A549 (cell line): ENCODE data around the gene MLLT10. TPM values are rescaled to one million over a fixed set of nuclear protein-coding genes. Genes with fewer than 3 reads are reported as not detected.
A peak's percentile ranks its signal among the peaks of the same experiment; 100 is the strongest.

Experiments used
- ATAC-seq, 2 experiments: fragments of 200-7000 bp in 1 of 2; fragments of >200 bp in 1 of 2; cut with Nextera tagmentation in 1 of 2; cut with Tn5 transposase in 1 of 2; 3 replicates each; pipeline versions ENCODE4 v1.8.0 to v1.9.1; 2018 to 2020; ENCODE audit warnings: mild to moderate bottlenecking in 1 of 2, moderate library complexity in 1 of 2
- CTCF ChIA-PET: fragments of 300-600 bp; sonication (Branson Sonifier 250); formaldehyde crosslinking; extraction: SDS; loops from one replicate; lab custom pipeline; 2021; ENCODE audit warnings: antibody characterized with exemption, inconsistent platforms; lab: Yijun Ruan, JAX
- POLR2A ChIA-PET: fragments of 350-600 bp; formaldehyde crosslinking; extraction: SDS; loops from one replicate; lab custom pipeline; 2021; ENCODE audit warnings: antibody characterized with exemption, inconsistent platforms; lab: Yijun Ruan, JAX
- DNase-seq, 2 experiments: peaks; one replicate each; pipeline versions ENCODE4 v3.0.0 to v3.0.0-alpha.2; 2011 to 2016; ENCODE audit warnings: low read depth in 1 of 2, low spot score in 1 of 2
- FAIRE-seq: peaks from 2 replicates; lab custom pipeline; 2011; peaks lifted over from hg19 to GRCh38; lab: Jason Lieb, UNC
- H3K27ac ChIP-seq, 2 experiments: fragments of >200 bp; sonication (Bioruptor Twin); formaldehyde crosslinking; 3 replicates each; pipeline ENCODE4 v1.5.1; 2016 to 2017
- H3K4me1 ChIP-seq: fragments of >200 bp; sonication (Bioruptor Twin); formaldehyde crosslinking; 3 replicates; pipeline ENCODE4 v1.6.1; 2016
- H3K4me2 ChIP-seq: fragments of >200 bp; sonication (Bioruptor Twin); formaldehyde crosslinking; 3 replicates; pipeline ENCODE4 v1.6.1; 2016
- H3K4me3 ChIP-seq: fragments of >200 bp; sonication (Bioruptor Twin); formaldehyde crosslinking; 3 replicates; pipeline ENCODE4 v1.5.1; 2016
- H3K9me3 ChIP-seq: fragments of >200 bp; sonication (Bioruptor Twin); formaldehyde crosslinking; 3 replicates; pipeline ENCODE4 v1.6.1; 2016
- EHF ChIP-seq: fragments of 250-450 bp; sonication (Bioruptor Pico); IDR thresholded peaks from 2 replicates; pipeline ENCODE4 v1.5.0; 2020; ENCODE audit warnings: mild to moderate bottlenecking
- EHMT2 ChIP-seq: fragments of 200-600 bp; sonication (generic); IDR thresholded peaks from 2 replicates; pipeline ENCODE4 v1.6.1; 2016; ENCODE audit warnings: antibody characterized with exemption, low read depth, mild to moderate bottlenecking, moderate library complexity
- EP300 ChIP-seq, 2 experiments: fragments of >200 bp; sonication (Bioruptor Twin); formaldehyde crosslinking; IDR thresholded peaks; 2 replicates in 1 of 2; 3 replicates in 1 of 2; pipeline ENCODE4 v1.6.1; 2016 to 2017
- FOSB ChIP-seq: fragments of 250-450 bp; sonication (Bioruptor Pico); IDR thresholded peaks from 2 replicates; pipeline ENCODE4 v1.5.0; 2020; ENCODE audit warnings: mild to moderate bottlenecking, moderate library complexity
- GATA3 ChIP-seq: IDR thresholded peaks from 2 replicates; pipeline ENCODE4 v1.6.1; 2012; ENCODE audit warnings: borderline replicate concordance
- HEYL ChIP-seq: fragments of 250-450 bp; sonication (Bioruptor Pico); IDR thresholded peaks from 2 replicates; pipeline ENCODE4 v1.8.0; 2021; ENCODE audit warnings: mild to moderate bottlenecking, moderate library complexity
- HOXB13 ChIP-seq: fragments of 250-450 bp; sonication (Bioruptor Pico); IDR thresholded peaks from 2 replicates; pipeline ENCODE4 v1.5.0; 2020; ENCODE audit warnings: low read depth, mild to moderate bottlenecking, moderate library complexity
- HOXB5 ChIP-seq: fragments of 250-450 bp; sonication (Bioruptor Pico); IDR thresholded peaks from 2 replicates; pipeline ENCODE4 v1.5.0; 2020; ENCODE audit warnings: mild to moderate bottlenecking, moderate library complexity
- KDM1A ChIP-seq: fragments of 200-600 bp; sonication (generic); IDR thresholded peaks from 2 replicates; pipeline ENCODE4 v1.6.1; 2016; ENCODE audit warnings: low read depth, mild to moderate bottlenecking
- KDM5A ChIP-seq: fragments of 200-600 bp; sonication (generic); IDR thresholded peaks from 2 replicates; pipeline ENCODE4 v1.6.1; 2016; ENCODE audit warnings: antibody characterized with exemption, mild to moderate bottlenecking
- MAFK ChIP-seq: fragments of 450-650 bp; IDR thresholded peaks from 2 replicates; pipeline ENCODE4 v1.6.1; 2014; ENCODE audit not compliant: partially characterized antibody
- NR3C1 ChIP-seq: fragments of >200 bp; sonication (Bioruptor Twin); formaldehyde crosslinking; IDR thresholded peaks from 3 replicates; pipeline ENCODE4 v1.6.1; 2017
- PHF8 ChIP-seq: fragments of 200-600 bp; sonication (generic); IDR thresholded peaks from 2 replicates; pipeline ENCODE4 v1.6.1; 2016; ENCODE audit warnings: low read depth, mild to moderate bottlenecking, antibody characterized with exemption, moderate library complexity, borderline replicate concordance
- RCOR1 ChIP-seq: fragments of 150-350 bp; IDR thresholded peaks from 2 replicates; pipeline ENCODE4 v1.6.1; 2014; ENCODE audit warnings: antibody characterized with exemption, low read length, low read depth
- TFCP2L1 ChIP-seq: fragments of 250-450 bp; sonication (Bioruptor Pico); IDR thresholded peaks from 2 replicates; pipeline ENCODE4 v1.5.0; 2021; ENCODE audit warnings: mild to moderate bottlenecking
- TP53 ChIP-seq: fragments of 250-450 bp; sonication (Bioruptor Pico); IDR thresholded peaks from 2 replicates; pipeline ENCODE4 v1.5.0; 2021; ENCODE audit warnings: mild to moderate bottlenecking, moderate library complexity
- WGBS: methylation state at CpG from one replicate; pipeline ENCODE4 v1.1.6; 2017; ENCODE audit errors: missing lambda C conversion rate; 5-methylcytosine and 5-hydroxymethylcytosine counted together
- polyA plus RNA-seq, 4 experiments: library from polyadenylated mRNA; depleted of rRNA in 3 of 4; stranded (reverse); fragments of >200 nt; fragmentation: RNase III in 1 of 4; extraction: RNeasy Plus Mini Kit Qiagen cat#74134 plus additional on column Dnase treatment in 1 of 4; gene quantifications; 2 replicates in 3 of 4; 3 replicates in 1 of 4; pipeline ENCODE4 v1.2.3, GENCODE V29; 2011 to 2017
- TF ChIP-seq, protein P1 (sequence below): fragments of >200 bp; sonication (Bioruptor Twin); formaldehyde crosslinking; IDR thresholded peaks from 3 replicates; pipeline ENCODE4 v1.6.1; 2016
- TF ChIP-seq, protein P2 (sequence below): fragments of >200 bp; sonication (Bioruptor Twin); formaldehyde crosslinking; IDR thresholded peaks from 2 replicates; pipeline ENCODE4 v1.6.1; 2016
- TF ChIP-seq, protein P3 (sequence below): fragments of 450-650 bp; IDR thresholded peaks from 2 replicates; pipeline ENCODE4 v1.6.1; 2014; ENCODE audit warnings: antibody characterized with exemption
- TF ChIP-seq, protein P4 (sequence below): fragments of 150-350 bp; IDR thresholded peaks from 2 replicates; pipeline ENCODE4 v1.6.1; 2014; ENCODE audit warnings: low read depth, mild to moderate bottlenecking, low read length
- TF ChIP-seq, protein P5 (sequence below): IDR thresholded peaks from 2 replicates; pipeline ENCODE4 v1.6.1; 2012

The MLLT10 gene
- polyA plus RNA-seq, 2 of the 4 experiments (the other 2 are of a cell fraction) = 41.7 to 54.1 TPM

DNA sequence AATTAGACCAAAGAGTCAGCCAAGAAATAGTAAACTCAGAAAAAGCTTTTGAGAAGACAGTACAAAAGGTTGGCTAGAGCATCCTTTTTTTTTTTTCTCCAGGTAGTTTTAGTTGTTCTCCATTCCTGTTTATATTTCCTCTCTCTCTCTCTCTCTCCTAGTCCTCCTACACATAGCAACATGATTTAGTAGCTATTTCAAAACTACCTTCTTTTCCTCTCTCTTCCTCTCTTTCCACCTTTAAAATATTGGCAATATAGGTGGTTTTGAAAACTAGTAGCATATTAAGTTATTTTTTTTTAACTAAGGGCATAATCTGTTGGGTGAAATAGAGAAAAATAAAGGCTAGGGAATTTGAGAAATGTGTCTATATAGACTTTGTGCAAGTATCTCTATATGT is 13.5 kb upstream of the MLLT10 start:
- ChIA-PET POLR2A (interaction anchor here (0.5 kb wide), 1 partner anchor 242 kb away, joined by 3 read pairs; no protein-coding TSS in a partner anchor), CTCF (interaction anchor here (0.5 to 3.5 kb wide), 7 partner anchors 10 to 345 kb away, joined by 3 to 20 read pairs (median 3); no protein-coding TSS in a partner anchor)
- H3K4me3 ChIP-seq = peak overlapping the region; percentile 27; the same call in 1 of the 3 replicates
- H3K27ac ChIP-seq = peak overlapping the region; percentile 32 to 94; a peak in 4 of 6 replicates
- TF ChIP-seq NR3C1 = no peak
- TF ChIP-seq PHF8 = no peak
- TF ChIP-seq, protein P1, sequence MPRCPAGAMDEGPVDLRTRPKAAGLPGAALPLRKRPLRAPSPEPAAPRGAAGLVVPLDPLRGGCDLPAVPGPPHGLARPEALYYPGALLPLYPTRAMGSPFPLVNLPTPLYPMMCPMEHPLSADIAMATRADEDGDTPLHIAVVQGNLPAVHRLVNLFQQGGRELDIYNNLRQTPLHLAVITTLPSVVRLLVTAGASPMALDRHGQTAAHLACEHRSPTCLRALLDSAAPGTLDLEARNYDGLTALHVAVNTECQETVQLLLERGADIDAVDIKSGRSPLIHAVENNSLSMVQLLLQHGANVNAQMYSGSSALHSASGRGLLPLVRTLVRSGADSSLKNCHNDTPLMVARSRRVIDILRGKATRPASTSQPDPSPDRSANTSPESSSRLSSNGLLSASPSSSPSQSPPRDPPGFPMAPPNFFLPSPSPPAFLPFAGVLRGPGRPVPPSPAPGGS = no peak
- TF ChIP-seq, protein P2, sequence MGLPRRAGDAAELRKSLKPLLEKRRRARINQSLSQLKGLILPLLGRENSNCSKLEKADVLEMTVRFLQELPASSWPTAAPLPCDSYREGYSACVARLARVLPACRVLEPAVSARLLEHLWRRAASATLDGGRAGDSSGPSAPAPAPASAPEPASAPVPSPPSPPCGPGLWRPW = no peak
- TF ChIP-seq HEYL = no peak
- no peak for TF ChIP-seq EP300 (IDR thresholded peaks at IDR 0.05)
- FAIRE-seq (no peak), DNase-seq (no peak), ATAC-seq (no peak)
- H3K4me1 ChIP-seq = peaks cover 45% of the 10 kb centered on the region
- H3K4me2 ChIP-seq = peak overlapping the region; percentile 92
- H3K9me3 ChIP-seq = no peaks in the 10 kb centered on the region

DNA sequence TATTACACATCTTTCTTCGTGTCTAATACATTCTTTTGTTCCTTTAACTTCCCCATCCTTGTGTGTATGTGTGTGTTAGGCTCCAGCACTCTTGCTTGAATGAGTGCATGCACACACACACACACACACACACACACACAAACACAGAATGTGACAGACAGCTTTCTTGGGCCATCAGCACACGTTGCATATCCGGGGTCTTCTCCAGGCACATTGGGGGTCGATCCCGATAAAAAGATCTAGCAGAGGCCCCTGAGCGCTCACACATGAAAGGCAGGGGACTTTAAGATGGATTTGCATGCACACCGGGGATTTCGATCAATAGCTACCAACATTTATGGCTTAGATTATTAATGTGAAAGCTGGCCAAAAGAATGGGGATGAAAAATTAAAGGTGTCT is 13.1 kb upstream of the MLLT10 start:
- Histone ChIP-seq H3K4me1 (peaks cover 41% of the 10 kb centered on the region), H3K9me3 (no peaks in the 10 kb centered on the region), H3K4me2 (no peak overlapping the region; the same call in 2 of the 3 replicates), H3K27ac (peak overlapping the region in 1 of 2 experiments; percentile 8; a peak in 1 of 6 replicates), H3K4me3 (no peak overlapping the region)
- FAIRE-seq (no peak), ATAC-seq (no peak), DNase-seq (no peak)
- ChIA-PET POLR2A (no interaction called here), CTCF (interaction anchor here (0.5 to 3.5 kb wide), 3 partner anchors 10 to 211 kb away, joined by 3 to 20 read pairs (median 4); no protein-coding TSS in a partner anchor)
- TF ChIP-seq, protein P3, sequence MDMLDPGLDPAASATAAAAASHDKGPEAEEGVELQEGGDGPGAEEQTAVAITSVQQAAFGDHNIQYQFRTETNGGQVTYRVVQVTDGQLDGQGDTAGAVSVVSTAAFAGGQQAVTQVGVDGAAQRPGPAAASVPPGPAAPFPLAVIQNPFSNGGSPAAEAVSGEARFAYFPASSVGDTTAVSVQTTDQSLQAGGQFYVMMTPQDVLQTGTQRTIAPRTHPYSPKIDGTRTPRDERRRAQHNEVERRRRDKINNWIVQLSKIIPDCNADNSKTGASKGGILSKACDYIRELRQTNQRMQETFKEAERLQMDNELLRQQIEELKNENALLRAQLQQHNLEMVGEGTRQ = no peak
- TF ChIP-seq KDM5A (no peak), KDM1A (no peak), EHMT2 (no peak), RCOR1 (no peak), HOXB13 (CRISPR knock-in tag) (no peak), EHF (CRISPR knock-in tag) (no peak), MAFK (no peak), TFCP2L1 (CRISPR knock-in tag) (no peak), TP53 (CRISPR knock-in tag) (no peak), FOSB (CRISPR knock-in tag) (no peak), GATA3 (no peak), HOXB5 (CRISPR knock-in tag) (no peak)
- TF ChIP-seq, protein P2 = no peak
- TF ChIP-seq, protein P4, sequence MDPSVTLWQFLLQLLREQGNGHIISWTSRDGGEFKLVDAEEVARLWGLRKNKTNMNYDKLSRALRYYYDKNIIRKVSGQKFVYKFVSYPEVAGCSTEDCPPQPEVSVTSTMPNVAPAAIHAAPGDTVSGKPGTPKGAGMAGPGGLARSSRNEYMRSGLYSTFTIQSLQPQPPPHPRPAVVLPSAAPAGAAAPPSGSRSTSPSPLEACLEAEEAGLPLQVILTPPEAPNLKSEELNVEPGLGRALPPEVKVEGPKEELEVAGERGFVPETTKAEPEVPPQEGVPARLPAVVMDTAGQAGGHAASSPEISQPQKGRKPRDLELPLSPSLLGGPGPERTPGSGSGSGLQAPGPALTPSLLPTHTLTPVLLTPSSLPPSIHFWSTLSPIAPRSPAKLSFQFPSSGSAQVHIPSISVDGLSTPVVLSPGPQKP = no peak
- TF ChIP-seq, protein P5, sequence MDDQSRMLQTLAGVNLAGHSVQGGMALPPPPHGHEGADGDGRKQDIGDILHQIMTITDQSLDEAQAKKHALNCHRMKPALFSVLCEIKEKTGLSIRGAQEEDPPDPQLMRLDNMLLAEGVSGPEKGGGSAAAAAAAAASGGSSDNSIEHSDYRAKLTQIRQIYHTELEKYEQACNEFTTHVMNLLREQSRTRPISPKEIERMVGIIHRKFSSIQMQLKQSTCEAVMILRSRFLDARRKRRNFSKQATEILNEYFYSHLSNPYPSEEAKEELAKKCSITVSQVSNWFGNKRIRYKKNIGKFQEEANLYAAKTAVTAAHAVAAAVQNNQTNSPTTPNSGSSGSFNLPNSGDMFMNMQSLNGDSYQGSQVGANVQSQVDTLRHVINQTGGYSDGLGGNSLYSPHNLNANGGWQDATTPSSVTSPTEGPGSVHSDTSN = no peak
- WGBS = 80% methylated on average over 8 of the region's 8 CpGs
